HG03432 (cell line): Measurements from ENCODE around the gene EHHADH.
A peak's percentile ranks its signal among the peaks of the same experiment; 100 is the strongest.
"Not testable (repeated sequence)": the region's sequence is repeated elsewhere in the genome, so short reads cannot be mapped to it uniquely, and the experiment has no call there.

ENCODE experiments used
- ATAC-seq: cut with Tn5 transposase; IDR thresholded peaks from one replicate; pipeline ENCODE4 v1.9.1; 2021; ENCODE audit warnings: mild to moderate bottlenecking, moderate library complexity; ENCODE audit not compliant: unreplicated experiment

EHHADH gene

GRCh38 chr3:185253133-185253532 is 716 bp downstream of the EHHADH start:
- ATAC-seq, result not testable (repeated sequence)

- no peak for ATAC-seq
Measured at GRCh38 chr3:185251272-185251671, 2.6 kb downstream of the EHHADH start.

- no peak for ATAC-seq
Measured at GRCh38 chr3:185250653-185251052, 3.2 kb downstream of the EHHADH start.

- no peak for ATAC-seq
Measured at GRCh38 chr3:185250247-185250646, 3.6 kb downstream of the EHHADH start.

- no peak for ATAC-seq
Measured at GRCh38 chr3:185242642-185243041, 11.2 kb downstream of the EHHADH start.

- ATAC-seq, result no peak
Measured at GRCh38 chr3:185236969-185237368, 16.9 kb downstream of the EHHADH start.

GRCh38 chr3:185233328-185233727 is 20.5 kb downstream of the EHHADH start:
- ATAC-seq, result no peak

- not testable (repeated sequence) for ATAC-seq
Measured at GRCh38 chr3:185226526-185226925, 27.3 kb downstream of the EHHADH start.

GRCh38 chr3:185225523-185225922 is 28.3 kb downstream of the EHHADH start:
- no peak for ATAC-seq

GRCh38 chr3:185225080-185225479 is 28.8 kb downstream of the EHHADH start:
- no peak for ATAC-seq

- no peak for ATAC-seq
Measured at GRCh38 chr3:185221203-185221602, 32.6 kb downstream of the EHHADH start.

GRCh38 chr3:185216607-185216958 is 37.3 kb downstream of the EHHADH start:
- no peak for ATAC-seq

- ATAC-seq, result no peak
Measured at GRCh38 chr3:185215873-185216606, 37.8 kb downstream of the EHHADH start.

- no peak for ATAC-seq
Measured at GRCh38 chr3:185212559-185212958, 41.3 kb downstream of the EHHADH start.

GRCh38 chr3:185212086-185212485 is 41.8 kb downstream of the EHHADH start:
- ATAC-seq, result no peak

- no peak for ATAC-seq
Measured at GRCh38 chr3:185210621-185211142, 43.2 kb downstream of the EHHADH start.

- ATAC-seq, result no peak
Measured at GRCh38 chr3:185208823-185209222, 45.0 kb downstream of the EHHADH start.

- peak; percentile 98 for ATAC-seq
Measured at GRCh38 chr3:185207931-185208746, 45.7 kb downstream of the EHHADH start.

- ATAC-seq, result no peak
Measured at GRCh38 chr3:185207481-185207880, 46.4 kb downstream of the EHHADH start.

- ATAC-seq, result no peak
Measured at GRCh38 chr3:185205865-185206264, 48.0 kb downstream of the EHHADH start.

GRCh38 chr3:185204894-185205293 is 49.0 kb downstream of the EHHADH start:
- no peak for ATAC-seq

- ATAC-seq, result no peak
Measured at GRCh38 chr3:185200639-185201038, 53.2 kb downstream of the EHHADH start.
